GM18873 (cell line): ENCODE results near the gene BPTF.
"Not testable (repeated sequence)": the region's sequence is repeated elsewhere in the genome, so short reads cannot be mapped to it uniquely, and the experiment has no call there.

ENCODE experiments used
- ATAC-seq: cut with Tn5 transposase; IDR thresholded peaks from one replicate; pipeline ENCODE4 v1.9.1; 2021; ENCODE audit warnings: mild to moderate bottlenecking, moderate library complexity, moderate number of reproducible peaks; ENCODE audit not compliant: unreplicated experiment, low FRiP score

Gene BPTF, protein sequence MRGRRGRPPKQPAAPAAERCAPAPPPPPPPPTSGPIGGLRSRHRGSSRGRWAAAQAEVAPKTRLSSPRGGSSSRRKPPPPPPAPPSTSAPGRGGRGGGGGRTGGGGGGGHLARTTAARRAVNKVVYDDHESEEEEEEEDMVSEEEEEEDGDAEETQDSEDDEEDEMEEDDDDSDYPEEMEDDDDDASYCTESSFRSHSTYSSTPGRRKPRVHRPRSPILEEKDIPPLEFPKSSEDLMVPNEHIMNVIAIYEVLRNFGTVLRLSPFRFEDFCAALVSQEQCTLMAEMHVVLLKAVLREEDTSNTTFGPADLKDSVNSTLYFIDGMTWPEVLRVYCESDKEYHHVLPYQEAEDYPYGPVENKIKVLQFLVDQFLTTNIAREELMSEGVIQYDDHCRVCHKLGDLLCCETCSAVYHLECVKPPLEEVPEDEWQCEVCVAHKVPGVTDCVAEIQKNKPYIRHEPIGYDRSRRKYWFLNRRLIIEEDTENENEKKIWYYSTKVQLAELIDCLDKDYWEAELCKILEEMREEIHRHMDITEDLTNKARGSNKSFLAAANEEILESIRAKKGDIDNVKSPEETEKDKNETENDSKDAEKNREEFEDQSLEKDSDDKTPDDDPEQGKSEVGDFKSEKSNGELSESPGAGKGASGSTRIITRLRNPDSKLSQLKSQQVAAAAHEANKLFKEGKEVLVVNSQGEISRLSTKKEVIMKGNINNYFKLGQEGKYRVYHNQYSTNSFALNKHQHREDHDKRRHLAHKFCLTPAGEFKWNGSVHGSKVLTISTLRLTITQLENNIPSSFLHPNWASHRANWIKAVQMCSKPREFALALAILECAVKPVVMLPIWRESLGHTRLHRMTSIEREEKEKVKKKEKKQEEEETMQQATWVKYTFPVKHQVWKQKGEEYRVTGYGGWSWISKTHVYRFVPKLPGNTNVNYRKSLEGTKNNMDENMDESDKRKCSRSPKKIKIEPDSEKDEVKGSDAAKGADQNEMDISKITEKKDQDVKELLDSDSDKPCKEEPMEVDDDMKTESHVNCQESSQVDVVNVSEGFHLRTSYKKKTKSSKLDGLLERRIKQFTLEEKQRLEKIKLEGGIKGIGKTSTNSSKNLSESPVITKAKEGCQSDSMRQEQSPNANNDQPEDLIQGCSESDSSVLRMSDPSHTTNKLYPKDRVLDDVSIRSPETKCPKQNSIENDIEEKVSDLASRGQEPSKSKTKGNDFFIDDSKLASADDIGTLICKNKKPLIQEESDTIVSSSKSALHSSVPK (N-terminal part only)

DNA sequence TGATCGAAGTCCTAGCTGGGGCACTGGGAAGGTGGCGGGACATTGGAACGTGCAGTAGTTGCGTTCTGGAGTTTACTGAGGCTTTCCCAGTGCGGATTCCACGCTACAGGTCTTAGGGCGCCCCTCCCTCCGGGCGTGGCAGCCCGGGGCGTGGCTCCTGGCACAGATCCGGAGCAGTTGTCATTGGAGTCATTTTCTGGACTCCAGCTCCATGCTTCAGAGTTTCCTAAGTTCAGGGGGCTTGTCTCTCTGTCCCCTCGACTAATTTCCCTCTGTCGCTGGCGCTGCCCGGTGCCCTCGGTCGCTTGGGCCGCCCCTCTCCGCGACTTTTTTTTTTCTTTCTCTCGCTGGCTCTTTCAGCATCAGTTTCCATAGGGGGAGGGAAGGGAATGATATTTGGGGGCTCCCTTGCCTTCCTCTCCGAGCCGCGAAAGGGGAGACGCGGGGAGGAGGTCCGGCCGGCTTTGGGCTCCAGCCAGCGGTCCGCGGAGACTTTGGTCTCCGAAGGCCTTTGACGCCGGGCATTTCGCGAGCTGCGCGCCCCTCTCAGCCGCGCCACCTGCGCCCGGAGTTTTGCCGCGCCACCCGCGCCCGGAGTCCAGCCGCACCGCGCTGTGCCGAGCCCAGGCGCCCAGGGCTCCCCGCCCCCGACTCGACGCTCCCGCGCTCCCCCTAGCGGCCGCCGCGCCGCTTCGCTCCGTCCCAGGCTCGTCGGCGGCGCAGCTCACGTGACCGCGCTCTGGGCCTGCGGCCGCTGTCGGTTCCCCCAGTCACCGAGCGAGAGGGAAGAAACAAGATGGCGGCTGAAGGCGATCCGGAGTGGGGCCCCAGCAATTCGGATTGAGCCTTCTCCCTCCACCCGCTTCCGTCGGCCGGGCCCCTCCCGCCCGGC, at the start of gene BPTF:
Gene BPTF (plus strand): TSS at position 769 of the 892 bp plus-strand sequence. CDS start 222 bp downstream, outside the sequence.
- ATAC-seq: peak; percentile 73

DNA sequence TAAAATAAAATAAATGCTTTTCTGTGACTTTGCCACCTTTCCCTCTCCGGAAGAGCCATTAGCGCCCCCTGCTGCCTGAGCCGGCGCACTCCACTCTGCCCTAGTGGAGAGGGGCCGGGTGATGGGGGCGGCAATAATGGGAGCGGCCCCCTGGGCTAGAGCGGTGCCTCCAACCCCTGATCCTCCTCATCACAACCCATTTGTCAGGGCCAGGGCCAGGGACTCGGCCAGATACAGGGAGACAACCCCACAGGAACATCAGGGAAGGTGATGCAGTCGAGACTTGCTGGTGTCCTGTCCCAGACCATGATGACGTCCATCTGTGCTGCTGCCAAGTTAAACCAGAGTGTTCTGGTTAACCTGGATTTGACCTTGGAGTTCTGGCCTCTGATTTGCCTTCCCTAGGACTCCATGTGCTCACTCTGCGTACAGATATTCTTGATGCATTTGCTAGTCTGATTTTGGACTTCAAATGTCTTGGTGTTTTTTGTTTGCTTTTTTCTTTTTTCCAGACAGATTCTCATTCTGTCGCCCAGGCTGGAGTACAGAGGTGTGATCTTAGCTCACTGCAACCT, 46.1 kb upstream of the BPTF start:
- ATAC-seq: no peak

DNA sequence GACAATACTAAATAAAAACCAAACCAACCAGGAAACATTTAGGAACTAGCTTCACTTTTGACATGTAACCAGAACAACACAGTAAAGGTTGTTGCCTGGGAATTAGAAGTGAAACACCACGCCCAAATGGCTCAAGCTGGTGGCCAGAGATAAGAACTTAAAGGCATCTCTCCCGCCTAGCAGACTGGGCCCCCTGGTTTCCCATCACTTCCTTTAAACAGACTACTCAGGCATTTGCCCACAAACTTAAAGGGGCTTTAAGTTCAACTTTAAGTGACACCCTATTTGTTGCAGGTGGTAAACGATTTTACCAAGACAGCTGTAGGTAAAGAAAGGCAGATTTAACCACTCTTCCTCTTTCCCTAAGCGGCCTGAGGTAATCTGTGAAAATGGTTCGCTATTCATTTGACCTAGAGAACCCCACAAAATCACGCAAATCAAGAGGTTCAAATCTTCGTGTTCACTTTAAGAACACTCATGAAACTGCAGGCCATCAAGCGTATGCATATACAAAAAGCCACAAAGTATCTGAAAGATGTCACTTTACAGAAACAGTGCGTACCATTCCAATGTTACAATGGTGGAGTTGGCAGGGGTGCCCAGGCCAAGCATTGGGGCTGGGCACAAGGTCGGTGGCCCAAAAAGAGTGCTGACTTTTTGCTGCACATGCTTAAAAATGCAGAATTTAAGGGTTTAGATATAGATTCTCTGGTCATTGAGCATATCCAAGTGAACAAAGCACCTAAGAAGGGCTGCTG, 40.8 kb upstream of the BPTF start:
- ATAC-seq: no peak

DNA sequence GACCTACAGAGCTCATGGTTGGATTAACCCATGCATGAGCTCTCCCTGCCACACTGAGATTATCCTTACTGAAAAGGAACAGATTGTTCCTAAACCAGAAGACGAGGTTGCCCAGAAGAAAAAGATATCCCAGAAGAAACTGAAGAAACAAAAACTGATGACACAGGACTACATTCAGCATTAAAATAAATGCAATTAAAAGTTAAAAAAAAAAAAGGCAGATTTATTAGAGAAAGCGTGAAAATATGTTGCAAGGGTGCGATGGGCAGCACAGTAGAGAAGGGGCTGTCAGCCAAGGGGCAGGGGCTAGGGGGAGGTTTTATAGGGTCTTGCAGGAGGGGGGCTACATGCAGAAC, 40.2 kb upstream of the BPTF start:
- ATAC-seq: no peak

DNA sequence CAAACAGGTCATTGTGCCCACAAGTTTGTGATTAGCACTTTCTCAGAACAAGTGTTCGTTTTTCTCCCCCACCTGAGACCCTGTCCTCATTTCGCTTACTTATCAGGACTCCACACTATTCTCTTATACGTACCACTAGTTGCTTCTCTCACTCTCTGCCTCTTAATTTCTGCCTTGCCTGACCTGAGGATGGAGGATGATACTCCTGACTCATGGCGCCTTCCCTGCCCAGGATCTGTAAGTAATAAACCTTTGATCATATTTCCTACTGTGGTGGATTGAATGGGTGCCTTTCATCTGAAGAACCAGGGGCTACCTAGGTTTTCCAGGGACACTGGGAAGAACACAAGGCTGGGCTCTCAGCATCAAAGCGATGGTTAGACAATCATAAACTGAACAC, 39.8 kb upstream of the BPTF start:
- ATAC-seq: no peak

DNA sequence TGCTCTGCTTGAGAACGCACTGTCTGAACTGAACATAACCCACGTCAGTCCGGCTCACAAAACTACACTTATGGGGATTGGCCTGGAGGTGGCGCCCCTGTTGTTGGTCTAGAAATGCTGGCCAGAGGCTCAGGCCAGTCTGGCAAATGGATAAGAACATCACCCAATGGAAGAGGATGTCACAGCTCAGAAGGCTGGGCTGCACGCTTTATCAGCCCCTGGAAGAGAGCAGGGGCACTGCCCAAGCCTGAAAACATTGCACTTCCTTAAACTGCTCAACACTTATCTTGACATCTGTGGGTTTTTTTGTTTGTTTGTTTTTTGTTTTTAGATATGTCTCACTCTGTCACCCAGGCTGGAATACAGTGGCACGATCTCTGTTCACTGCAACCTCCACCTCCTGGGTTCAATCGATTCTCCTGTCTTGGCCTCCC, 24.8 kb upstream of the BPTF start:
- ATAC-seq: peak; percentile 63

DNA sequence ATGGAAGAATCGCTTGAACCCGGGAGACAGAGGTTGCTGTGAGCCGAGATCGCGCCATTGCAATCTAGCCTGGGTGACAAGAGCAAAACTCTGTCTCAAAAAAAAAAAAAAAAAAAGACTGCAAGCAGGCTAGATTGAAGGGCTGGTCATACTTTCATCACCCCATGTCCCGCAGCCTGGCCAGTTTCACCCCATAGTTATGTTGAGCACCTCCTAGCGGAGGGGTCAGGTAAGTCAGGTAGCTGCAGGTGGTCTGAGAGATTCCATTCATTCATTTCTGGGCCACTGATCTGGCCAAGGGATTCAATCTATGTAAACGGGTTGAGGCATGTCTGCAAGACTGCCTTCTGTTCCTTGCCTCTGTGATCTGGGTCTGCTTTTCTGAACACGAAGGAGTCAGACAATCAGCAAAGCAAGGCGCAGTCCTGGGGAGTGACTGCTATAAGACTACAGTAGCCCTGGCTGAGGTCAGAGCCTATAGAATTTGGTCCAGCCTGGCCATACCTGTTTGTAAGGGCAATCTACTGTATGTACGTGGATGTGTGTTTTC, 23.6 kb upstream of the BPTF start:
- ATAC-seq: no peak

DNA sequence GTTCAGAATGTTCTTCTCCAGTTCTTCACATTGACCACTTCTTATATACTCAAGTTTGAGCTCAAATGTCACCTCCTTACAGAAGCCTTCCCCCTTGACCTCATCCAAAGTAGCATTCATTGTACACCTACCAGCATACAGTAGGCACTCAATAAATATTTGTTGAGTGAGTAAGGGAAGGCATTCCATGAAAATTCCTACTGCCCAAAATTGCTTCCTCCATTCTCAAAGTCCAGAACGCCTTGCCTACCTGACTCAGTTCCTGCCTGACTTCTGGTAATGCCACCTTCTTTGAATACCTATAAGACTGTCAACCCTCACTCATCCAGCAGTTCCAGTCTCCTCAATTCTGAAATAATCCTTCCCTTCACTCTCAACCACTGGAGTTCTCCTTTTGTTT, 14.8 kb upstream of the BPTF start:
- ATAC-seq: no peak

DNA sequence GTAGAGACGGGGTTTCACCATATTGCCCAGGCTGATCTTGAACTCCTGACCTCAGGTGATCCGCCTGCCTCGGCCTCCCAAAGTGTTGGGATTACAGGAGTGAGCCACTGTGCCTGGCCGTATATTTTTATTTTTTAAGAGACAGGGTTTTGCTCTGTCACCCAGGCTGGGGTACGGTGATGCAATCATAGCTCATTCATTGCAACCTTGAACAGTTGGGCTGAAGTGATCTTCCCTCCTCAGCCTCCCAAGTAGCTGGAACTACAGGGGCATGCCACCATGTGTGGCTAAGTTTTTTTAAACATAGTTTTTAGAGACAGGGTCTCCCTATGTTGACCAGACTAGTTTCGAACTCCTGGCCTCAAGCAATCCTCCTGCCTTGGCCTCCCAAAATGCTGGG, 12.9 kb upstream of the BPTF start:
- ATAC-seq: not testable (repeated sequence)

DNA sequence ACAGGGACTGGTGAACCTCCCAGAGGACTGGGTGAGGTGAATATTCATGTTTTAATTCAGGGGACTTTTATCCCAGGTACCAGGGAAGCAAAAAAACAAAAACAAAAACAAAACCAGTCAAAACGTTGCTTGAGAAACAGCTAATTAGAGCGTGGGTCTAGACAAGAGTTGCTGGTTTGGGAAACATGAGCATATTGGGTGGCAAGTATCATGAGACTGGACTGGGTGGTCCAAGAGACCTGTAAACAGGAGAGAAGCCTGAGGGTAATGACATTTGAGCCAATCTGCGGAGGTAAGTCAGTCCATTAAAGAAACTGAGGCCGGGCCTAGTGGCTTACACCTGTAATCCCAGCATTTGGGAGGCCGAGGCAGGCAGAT, 11.5 kb upstream of the BPTF start:
- ATAC-seq: no peak

DNA sequence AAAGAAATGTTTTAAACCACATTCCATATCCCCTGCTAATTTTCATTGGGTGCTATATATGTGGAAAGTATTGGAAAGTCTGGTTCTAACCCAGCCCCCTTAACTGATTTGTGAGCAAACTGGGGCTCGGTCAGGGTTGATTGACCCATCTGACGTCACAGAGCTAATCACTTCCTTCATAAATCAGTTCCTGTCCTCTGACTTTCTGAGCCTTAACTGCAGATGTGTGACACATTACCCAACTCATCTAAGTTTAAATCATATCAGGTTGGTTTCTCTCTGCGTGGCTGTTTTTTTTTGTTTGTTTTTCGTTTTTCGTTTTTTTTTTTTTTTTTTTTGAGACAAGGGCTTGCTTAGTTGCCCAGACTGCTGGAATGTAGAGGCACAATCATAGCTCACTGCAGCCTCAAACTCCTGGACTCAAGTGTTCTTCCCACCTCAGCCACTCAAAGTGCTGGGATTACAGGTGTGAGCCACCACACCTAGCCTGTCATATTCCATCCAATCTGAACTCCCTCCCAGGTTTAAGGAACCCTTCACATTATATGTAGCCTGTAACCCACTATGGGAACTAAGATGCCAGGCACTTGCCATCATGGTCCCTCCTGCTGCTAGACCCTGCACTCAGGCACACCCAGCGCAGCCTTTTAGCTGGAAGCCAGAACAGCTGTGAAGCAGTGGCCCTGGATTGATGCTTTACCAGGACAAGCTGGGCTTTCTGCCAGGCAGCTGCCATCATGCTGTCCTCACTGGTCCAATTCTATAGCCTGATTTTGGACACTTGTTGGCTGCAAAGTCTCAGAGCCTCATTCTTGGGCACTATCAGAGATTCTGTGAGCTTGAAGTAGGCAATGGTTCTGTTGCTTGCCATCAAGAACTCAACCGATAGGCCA, 6.9 kb upstream of the BPTF start:
- peak; percentile 55 for ATAC-seq

DNA sequence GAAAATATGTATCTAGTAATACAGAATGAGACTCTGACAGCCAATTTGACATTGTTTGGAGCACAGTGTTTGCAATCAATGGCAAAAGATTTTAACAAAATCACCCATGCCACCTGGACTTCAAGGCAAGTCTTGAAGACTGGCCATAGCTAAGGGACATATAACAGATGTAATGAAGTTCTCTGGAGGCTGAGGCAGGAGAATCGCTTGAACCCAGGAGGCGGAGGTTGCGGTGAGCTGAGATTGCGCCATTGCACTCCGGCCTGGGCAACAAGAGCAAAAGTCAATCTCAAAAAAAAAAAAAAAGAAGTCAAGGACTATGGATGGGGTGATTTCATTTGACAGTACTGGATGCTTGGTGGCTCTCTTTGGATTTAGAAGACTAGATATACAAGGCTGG, 5.6 kb upstream of the BPTF start:
- no peak for ATAC-seq

DNA sequence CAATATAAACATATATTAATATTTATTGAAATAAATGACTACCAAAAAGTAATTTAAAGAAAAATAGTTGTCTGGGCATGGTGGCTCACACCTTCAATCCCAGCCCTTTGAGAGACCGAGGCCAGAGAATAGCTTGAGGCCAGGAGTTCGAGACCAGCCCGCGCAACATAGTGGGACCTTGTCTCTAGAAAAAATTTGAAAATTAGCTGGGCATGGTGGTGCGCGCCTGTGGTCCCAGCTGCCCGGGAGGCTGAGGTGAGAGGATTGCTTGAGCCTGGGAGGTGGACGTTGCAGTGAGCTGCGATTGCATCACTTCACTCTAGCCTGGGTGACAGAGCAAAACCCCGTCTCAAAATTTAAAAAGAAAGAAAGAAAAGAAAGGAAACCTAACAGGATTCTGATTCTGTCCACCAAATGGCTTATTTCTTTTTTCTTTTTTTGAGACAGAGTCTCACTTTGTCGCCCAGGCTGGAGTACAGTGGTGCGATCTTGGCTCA, 3.4 kb upstream of the BPTF start:
- ATAC-seq: no peak

DNA sequence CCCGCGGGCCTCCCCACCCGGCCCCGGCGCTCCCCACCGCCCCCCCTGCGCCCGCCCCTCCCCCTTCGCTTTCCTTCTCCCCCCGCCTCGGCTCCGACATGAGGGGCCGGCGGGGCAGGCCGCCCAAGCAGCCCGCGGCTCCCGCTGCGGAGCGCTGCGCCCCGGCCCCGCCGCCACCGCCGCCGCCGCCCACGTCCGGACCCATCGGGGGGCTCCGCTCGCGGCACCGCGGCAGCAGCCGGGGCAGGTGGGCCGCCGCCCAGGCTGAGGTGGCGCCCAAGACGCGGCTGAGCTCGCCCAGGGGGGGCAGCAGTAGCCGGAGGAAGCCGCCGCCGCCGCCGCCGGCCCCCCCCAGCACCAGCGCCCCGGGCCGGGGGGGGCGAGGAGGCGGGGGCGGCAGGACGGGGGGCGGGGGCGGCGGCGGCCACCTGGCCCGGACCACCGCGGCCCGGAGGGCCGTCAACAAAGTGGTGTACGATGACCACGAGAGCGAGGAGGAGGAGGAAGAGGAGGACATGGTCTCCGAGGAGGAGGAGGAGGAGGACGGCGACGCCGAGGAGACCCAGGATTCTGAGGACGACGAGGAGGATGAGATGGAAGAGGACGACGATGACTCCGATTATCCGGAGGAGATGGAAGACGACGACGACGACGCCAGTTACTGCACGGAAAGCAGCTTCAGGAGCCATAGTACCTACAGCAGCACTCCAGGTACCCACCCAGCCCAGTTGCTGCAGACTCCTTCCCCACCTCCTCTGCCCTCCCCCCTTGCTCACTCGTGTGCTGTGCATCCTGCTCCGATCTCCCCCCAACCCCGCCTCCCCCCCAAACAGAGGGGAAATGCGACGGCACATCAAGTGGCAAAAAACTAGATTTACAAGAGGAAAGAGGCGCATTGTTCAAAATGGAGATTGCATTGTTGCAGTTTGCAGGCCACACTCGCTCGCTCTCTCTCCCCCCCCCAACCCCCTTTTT, 611 bp downstream of the BPTF start:
- peak; percentile 17 for ATAC-seq

DNA sequence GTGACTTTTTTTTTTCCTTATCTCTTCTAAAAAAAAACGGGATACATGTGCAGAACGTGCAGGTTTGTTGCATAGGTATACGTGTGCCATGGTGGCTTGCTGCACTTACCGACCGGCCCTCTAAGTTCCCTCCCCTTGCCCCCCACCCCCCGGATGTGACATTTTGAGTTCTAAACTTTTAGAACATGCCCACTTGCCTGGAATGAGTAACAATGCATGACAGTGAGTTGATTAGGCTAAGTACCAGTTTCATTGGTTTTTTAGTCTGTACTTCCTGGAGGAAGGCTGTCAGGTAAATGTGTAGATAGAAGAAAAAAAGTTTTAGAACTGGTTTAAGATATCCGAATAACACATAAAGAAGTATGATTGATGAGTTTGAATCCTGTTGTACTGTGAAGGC, 4.0 kb downstream of the BPTF start:
- no peak for ATAC-seq

DNA sequence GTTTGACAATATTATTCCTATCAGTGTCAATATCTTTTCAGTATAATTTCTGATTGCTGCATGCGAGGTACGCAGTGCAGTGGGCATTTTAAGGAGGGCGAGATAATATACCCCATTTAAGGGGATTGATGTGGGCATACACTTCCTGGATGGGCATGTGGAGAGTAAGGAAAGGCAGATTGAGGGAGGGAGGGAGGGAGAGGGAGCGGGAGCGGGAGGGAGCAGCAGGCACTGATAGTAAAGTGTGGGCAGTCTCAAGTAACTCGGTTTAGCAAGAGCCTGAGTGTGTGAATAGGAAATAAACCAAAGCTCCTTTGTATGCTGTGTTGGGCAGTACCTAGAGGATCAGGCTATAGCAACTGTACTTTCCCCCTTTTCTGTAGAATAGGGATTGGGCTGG, 5.1 kb downstream of the BPTF start:
- no peak for ATAC-seq
